Keratinocyte (primary cell): Measurements from ENCODE around the gene MXRA8.

Experiments used
- EZH2 ChIP-seq: IDR thresholded peaks from one replicate; pipeline ENCODE4 v1.6.1; 2012; ENCODE audit warnings: inconsistent platforms, mild to moderate bottlenecking, low read length, moderate library complexity
- TF ChIP-seq, protein P1 (sequence below), 3 experiments: IDR thresholded peaks in 1 of 3; conservative IDR thresholded peaks in 1 of 3; optimal IDR thresholded peaks in 1 of 3; 2 replicates in 2 of 3; 3 replicates in 1 of 3; pipeline versions ENCODE3 to v1.5.1; 2011; ENCODE audit warnings: low read length in 3 of 3, mild to moderate bottlenecking in 3 of 3, moderate library complexity in 2 of 3, control low read depth in 1 of 3, inconsistent platforms in 1 of 3; ENCODE audit not compliant: insufficient read depth in 2 of 3; ENCODE audit errors: extremely low read depth in 1 of 3

DNA sequence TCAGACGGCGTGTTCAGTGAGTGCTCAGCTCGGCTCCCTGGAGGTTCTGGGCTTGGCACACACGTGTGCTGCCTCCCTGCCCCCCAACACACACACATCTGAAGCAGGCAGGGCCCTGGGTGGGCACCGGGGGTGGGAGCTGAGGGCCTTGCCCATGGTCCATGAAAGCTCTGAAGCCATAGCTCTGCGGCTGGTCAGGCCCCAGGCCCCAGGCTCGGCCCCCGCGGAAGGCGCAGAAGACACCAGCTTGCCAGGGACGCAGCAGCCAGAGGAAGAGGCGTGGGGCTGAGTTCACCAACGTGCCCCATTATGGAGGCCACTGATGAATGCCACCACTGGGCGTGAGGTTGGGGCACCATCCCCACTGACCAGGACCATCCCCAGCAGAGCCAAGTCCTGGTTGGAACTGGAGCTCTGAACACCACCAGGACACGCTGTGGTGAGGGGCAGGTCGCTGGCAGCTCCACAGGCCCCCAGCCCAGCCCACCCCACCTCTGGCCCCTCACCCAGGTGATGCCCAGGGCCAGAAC lies 12.5 kb upstream of the MXRA8 start:
- TF ChIP-seq EZH2 = no peak
- TF ChIP-seq, protein P1, sequence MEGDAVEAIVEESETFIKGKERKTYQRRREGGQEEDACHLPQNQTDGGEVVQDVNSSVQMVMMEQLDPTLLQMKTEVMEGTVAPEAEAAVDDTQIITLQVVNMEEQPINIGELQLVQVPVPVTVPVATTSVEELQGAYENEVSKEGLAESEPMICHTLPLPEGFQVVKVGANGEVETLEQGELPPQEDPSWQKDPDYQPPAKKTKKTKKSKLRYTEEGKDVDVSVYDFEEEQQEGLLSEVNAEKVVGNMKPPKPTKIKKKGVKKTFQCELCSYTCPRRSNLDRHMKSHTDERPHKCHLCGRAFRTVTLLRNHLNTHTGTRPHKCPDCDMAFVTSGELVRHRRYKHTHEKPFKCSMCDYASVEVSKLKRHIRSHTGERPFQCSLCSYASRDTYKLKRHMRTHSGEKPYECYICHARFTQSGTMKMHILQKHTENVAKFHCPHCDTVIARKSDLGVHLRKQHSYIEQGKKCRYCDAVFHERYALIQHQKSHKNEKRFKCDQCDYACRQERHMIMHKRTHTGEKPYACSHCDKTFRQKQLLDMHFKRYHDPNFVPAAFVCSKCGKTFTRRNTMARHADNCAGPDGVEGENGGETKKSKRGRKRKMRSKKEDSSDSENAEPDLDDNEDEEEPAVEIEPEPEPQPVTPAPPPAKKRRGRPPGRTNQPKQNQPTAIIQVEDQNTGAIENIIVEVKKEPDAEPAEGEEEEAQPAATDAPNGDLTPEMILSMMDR (optimal IDR thresholded peaks at IDR 0.05 in 1 of 3, IDR thresholded peaks at IDR 0.05 in 1 of 3, conservative IDR thresholded peaks at IDR 0.05 in 1 of 3; ENCODE audit: extremely low read depth in 1 of 3, insufficient read depth in 2 of 3, low read length in 3 of 3) = no peak
